Measurements from ENCODE around the gene MLEC.
A peak's percentile ranks its signal among the peaks of the same experiment; 100 is the strongest.

The MLEC gene

GRCh38 chr12:120710031-120710804, 23.3 kb downstream of the MLEC start, which contains the start of gene UNC119B:
Gene UNC119B (plus strand): TSS chr12:120710458. CDS start chr12:120710475, 17 bp downstream.
- TF ChIP-seq, protein P1, sequence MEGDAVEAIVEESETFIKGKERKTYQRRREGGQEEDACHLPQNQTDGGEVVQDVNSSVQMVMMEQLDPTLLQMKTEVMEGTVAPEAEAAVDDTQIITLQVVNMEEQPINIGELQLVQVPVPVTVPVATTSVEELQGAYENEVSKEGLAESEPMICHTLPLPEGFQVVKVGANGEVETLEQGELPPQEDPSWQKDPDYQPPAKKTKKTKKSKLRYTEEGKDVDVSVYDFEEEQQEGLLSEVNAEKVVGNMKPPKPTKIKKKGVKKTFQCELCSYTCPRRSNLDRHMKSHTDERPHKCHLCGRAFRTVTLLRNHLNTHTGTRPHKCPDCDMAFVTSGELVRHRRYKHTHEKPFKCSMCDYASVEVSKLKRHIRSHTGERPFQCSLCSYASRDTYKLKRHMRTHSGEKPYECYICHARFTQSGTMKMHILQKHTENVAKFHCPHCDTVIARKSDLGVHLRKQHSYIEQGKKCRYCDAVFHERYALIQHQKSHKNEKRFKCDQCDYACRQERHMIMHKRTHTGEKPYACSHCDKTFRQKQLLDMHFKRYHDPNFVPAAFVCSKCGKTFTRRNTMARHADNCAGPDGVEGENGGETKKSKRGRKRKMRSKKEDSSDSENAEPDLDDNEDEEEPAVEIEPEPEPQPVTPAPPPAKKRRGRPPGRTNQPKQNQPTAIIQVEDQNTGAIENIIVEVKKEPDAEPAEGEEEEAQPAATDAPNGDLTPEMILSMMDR (IDR thresholded peaks at IDR 0.05; ENCODE audit: low read depth, low read length): no peak
- peak; percentile 38 to 44 for DNase-seq (ENCODE audit: low read depth in 2 of 2)
- H3K4me3 ChIP-seq (replicated peaks in 1 of 2; ENCODE audit: low read depth in 2 of 2, low read length in 2 of 2): peak within 1 kb of the TSS; percentile 81 to 82

GRCh38 chr12:120710805-120711296, 23.9 kb downstream of the MLEC start:
- peak overlapping the region; percentile 81 to 82 for H3K4me3 ChIP-seq (replicated peaks in 1 of 2; ENCODE audit: low read depth in 2 of 2, low read length in 2 of 2)
- DNase-seq (ENCODE audit: low read depth in 2 of 2): no peak
- TF ChIP-seq, protein P1 (IDR thresholded peaks at IDR 0.05; ENCODE audit: low read depth, low read length): no peak

DNA sequence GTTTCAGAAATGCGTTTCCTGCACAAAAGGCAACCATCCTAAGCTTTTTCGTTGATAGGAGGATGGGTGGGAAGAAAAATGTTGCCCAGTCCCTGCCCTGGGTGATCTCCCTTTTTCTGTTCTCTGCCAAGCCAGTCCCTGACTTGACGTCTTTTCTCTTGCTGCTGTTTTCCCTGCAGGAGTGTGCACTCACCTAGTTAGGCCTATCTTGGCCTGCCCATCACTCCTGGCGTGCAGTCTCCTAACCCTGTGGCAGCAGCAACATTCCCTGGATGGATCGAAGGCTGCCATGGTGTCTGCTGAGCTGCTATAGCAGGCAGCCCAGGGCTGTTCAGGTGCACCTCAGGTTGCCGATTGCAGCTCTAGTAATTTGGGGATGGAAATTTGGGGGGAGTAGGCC, 24.5 kb downstream of the MLEC start:
- H3K4me3 ChIP-seq (replicated peaks in 1 of 2; ENCODE audit: low read depth in 2 of 2, low read length in 2 of 2): peak overlapping the region; percentile 81 to 82
- TF ChIP-seq, protein P1 (IDR thresholded peaks at IDR 0.05; ENCODE audit: low read depth, low read length): no peak
- no peak for DNase-seq (ENCODE audit: low read depth in 2 of 2)

DNA sequence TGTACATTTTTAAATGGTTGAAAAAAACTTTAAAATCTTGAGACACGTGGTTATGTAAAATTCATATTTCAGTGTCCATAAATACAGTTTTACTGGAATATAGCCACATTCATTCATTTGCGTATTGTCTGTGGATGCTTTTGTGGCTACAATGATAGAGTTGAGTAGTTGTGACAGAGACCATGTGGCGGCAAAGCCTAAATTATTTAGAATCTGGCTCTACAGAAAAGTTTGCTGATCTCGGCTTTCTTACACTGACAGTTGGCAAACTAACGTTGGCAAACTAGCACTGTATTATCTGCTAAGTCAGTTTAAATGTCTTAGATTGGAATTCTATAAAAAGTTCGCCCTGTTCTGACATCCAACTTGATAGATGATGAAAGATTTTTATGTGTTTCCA, 25.7 kb downstream of the MLEC start:
- DNase-seq (ENCODE audit: low read depth in 2 of 2): no peak
- TF ChIP-seq, protein P1 (IDR thresholded peaks at IDR 0.05; ENCODE audit: low read depth, low read length): no peak
- no peak overlapping the region for H3K4me3 ChIP-seq (replicated peaks in 1 of 2; ENCODE audit: low read depth in 2 of 2, low read length in 2 of 2)

GRCh38 chr12:120713861-120714482, 27.0 kb downstream of the MLEC start:
- H3K4me3 ChIP-seq (replicated peaks in 1 of 2; ENCODE audit: low read depth in 2 of 2, low read length in 2 of 2): no peak overlapping the region
- TF ChIP-seq, protein P1 (IDR thresholded peaks at IDR 0.05; ENCODE audit: low read depth, low read length): peak; percentile 80
- DNase-seq (ENCODE audit: low read depth in 2 of 2): peak; percentile 87

DNA sequence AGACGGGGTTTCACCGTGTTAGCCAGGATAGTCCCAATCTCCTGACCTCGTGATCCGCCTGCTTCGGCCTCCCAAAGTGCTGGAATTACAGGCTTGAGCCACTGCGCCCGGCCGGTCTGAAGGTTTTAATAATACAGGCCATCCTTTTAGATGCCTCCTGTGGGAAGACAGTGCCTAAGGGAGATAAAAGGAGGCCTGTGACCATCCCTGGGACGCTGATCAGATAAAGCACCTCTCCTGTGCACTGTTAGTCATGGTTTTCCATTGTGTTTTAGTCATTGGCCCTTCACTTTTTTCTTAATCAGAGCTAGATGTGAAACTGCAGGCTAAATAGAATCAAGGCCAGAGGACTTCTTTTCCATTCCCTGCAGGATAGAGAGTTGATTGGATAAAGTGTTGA, 31.1 kb downstream of the MLEC start:
- TF ChIP-seq, protein P1 (IDR thresholded peaks at IDR 0.05; ENCODE audit: low read depth, low read length): no peak

More for the DNA sequence above, 31.1 kb downstream of the MLEC start:
- no peak for DNase-seq (ENCODE audit: low read depth in 2 of 2)
- no peak overlapping the region for H3K4me3 ChIP-seq (replicated peaks in 1 of 2; ENCODE audit: low read depth in 2 of 2, low read length in 2 of 2)
